NCI-H2081 treated with DMSO at 0.1 percent for 48 hours (cell line): ENCODE results near the gene PLB1.
"Not testable (repeated sequence)": the region's sequence is repeated elsewhere in the genome, so short reads cannot be mapped to it uniquely, and the experiment has no call there.

Experiments used
- DNase-seq: peaks from one replicate; lab custom pipeline; 2025; lab: John Stamatoyannopoulos, UW

Gene PLB1

GRCh38 chr2:28648671-28649395 is 153.0 kb downstream of the PLB1 start:
- no peak for DNase-seq

DNA sequence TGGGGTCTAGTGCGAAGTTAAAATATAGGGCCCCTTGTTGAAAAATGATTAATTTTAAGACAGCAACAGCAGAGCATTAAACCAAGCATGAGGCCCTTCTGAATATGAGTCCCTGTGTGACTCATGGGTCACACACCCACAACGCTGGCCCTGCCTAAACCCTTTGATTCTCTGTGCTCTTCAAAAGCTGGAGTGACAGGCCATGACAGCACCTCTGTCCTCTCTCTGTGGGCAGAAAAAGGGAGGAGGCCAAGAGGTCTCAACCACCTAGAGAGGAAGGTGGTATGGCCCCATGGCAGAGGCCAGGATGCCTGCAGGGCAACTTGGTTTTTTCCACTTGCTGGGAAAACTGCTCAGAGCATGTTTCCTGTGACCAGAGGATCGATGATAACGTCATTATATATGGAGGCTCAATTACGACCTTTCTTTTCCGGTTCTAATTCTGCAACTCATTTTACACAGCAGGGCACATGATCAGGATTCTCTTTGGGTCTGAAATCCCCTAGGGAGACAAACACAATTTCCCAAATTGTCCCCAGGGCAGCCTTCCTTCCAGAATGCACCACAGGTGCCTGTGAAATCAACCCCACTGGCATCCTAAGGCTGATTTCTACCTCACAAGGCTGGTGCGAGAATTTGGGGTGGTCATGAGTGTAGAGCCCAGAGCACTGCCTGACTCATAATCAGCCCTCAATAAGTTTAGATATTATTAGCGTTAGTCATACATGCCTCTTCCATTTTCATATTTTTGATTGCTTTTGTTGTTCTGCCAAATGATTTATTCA is 153.8 kb downstream of the PLB1 start:
- no peak for DNase-seq

- DNase-seq, result no peak
These were observed 154.4 kb downstream of the PLB1 start for GRCh38 chr2:28650266-28650584.

- no peak for DNase-seq
These were observed 156.4 kb downstream of the PLB1 start for GRCh38 chr2:28652217-28652616.

- no peak for DNase-seq
These were observed 158.2 kb downstream of the PLB1 start for GRCh38 chr2:28653892-28654662.

GRCh38 chr2:28654663-28655320 is 158.9 kb downstream of the PLB1 start:
- DNase-seq, result no peak

- no peak for DNase-seq
These were observed 161.2 kb downstream of the PLB1 start for GRCh38 chr2:28656937-28657615.

GRCh38 chr2:28658369-28658768 is 162.5 kb downstream of the PLB1 start:
- no peak for DNase-seq

GRCh38 chr2:28659127-28659526 is 163.3 kb downstream of the PLB1 start:
- no peak for DNase-seq

- no peak for DNase-seq
These were observed 165.7 kb downstream of the PLB1 start for GRCh38 chr2:28661589-28662001.

- no peak for DNase-seq
These were observed 166.2 kb downstream of the PLB1 start for GRCh38 chr2:28662044-28662443.

- no peak for DNase-seq
These were observed 166.8 kb downstream of the PLB1 start for GRCh38 chr2:28662468-28663181.

DNA sequence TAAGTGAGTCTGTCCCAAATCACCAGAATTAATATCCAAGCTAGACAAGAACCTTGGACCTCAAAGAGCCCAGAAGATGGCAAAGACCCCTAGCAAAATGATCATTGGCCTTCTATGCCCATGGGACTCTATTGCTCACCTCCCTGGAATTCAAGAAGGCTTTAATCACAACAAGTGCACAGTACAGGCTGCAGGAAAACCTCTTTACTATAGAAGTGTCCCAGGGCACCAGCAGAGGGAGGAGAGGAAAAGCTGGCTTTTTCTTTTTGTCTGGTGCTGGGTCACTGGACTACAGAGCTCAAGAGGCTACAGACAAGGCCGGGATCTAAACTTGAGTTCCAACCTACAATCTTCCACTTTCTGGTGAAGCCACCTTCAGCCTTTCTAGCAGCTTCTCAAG is 167.5 kb downstream of the PLB1 start:
- DNase-seq, result no peak

GRCh38 chr2:28664120-28664842 is 168.4 kb downstream of the PLB1 start:
- DNase-seq, result no peak

DNA sequence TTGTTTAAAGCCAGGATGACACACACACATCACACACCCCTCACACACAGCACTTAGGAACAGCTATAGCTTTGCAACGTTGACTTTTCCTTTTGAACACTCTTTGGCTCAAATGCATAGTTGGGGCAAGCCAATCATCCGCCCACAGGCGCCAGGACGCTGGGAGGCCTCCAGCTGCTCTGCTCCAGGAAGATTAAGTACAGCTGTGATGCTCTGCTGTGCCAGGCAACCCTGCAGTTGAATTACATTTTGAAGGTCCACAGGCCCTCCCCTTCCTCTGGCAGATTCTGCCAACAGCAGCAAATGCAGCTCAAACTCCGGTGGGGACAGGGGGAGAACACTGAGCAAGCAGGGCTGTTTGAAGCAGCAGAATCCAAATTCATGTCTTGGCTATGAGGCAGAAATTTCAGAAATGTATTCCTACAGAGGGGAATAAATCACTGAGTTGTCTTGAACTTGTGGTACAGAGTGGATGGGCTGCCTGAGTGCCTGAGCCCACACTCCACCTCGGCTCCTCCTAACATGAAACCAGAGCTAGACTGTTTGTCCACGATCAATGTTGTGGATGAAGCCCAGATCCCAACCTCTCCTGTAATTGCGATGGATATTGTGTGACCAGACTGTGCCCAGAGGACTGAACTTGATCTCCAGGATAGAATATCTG is 169.3 kb downstream of the PLB1 start:
- no peak for DNase-seq

DNA sequence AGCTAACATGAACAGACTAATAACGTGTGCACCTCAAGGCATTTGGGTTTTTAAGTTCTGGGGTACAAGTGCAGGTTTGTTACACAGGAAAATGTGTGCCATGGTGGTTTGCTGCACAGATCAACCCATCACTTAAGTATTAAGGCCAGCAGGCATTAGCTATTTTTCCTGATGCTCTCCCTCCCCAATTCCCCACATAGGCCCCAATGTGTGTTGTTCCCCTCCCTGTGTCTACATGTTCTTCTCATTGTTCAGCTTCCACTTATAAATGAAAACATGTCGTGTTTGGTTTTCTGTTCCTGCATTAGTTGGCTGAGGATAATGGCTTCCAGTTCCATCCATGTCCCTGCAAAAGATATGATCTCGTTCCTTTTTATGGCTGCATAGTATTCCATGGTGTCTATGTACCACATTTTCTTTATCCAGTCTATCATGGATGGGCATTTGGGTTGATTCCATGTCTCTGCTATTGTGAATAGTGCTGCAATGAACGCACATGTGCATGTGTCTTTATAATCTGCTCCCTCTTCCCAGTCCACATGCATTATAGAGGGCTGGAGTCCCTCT is 170.0 kb downstream of the PLB1 start:
- DNase-seq, result not testable (repeated sequence)

DNA sequence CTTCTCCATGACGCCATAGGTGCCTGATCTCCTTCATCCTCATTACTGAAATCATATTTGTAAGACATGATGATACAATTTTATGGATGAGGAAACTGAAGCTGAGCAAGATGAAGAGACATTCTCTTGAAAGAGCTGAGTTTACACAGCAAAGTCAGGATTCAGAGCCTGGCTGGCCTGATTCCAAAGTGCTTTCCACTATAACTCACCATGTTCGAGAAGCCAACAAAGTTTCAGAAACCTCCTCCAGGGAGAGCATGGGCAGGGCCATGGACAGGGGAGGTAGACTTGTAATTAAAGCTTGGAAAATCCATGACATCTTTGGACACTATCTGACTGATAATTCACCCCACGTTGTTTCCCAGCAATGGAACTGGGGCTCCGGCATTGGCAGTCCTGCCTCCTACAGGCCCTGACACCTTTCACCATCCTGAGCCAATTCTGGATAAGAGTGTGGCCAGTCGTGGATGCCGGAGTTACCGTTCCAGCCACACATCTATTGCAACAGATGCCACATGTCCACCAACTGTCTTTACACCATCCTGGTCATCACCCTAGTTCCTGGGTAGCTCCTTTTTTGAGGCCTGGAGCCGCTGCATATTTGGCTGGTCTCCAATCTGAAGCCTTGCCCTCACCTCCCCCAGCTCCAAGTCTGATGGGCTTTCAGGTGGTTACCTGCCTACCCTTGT is 170.8 kb downstream of the PLB1 start:
- no peak for DNase-seq

- no peak for DNase-seq
These were observed 171.4 kb downstream of the PLB1 start for GRCh38 chr2:28667261-28667660.
